IMR-90 (cell line): ENCODE results near the gene PTPRK. TPM values are rescaled to one million over a fixed set of nuclear protein-coding genes. Genes with fewer than 3 reads are reported as not detected.

Experiments
- ATAC-seq: fragments of 200-7000 bp; cut with Tn5 transposase; 2 replicates; pipeline ENCODE4 v1.9.1; 2020; ENCODE audit warnings: low read depth, mild to moderate bottlenecking, moderate library complexity
- BruUV-seq: library from RNA; stranded (reverse); fragments of 400-500 nt; replicated peaks from 2 replicates; lab custom pipeline; 2021; lab: Mats Ljungman, UMichigan
- CTCF ChIA-PET: fragments of 300-600 bp; formaldehyde crosslinking; extraction: SDS; loops from one replicate; lab custom pipeline; 2021; ENCODE audit warnings: antibody characterized with exemption; lab: Yijun Ruan, JAX
- POLR2A ChIA-PET: fragments of 300-600 bp; sonication (Branson Sonifier 250); formaldehyde crosslinking; loops from one replicate; lab custom pipeline; 2022; ENCODE audit warnings: antibody characterized with exemption; ENCODE audit not compliant: unreplicated experiment; lab: Charles Lee
- DNase-seq: peaks from one replicate; pipeline ENCODE4 v3.0.0; 2013
- H2AFZ ChIP-seq: replicated peaks from 2 replicates; pipeline ENCODE3; 2013; ENCODE audit warnings: low read length, mild to moderate bottlenecking; ENCODE audit not compliant: poor library complexity
- H2AK5ac ChIP-seq: 2 replicates; pipeline ENCODE4 v1.6.1; 2013; ENCODE audit warnings: low read depth, low read length, inconsistent platforms
- H2AK9ac ChIP-seq: replicated peaks from 2 replicates; pipeline ENCODE3; 2013; ENCODE audit warnings: mild to moderate bottlenecking, low read depth, low read length, moderate library complexity; ENCODE audit not compliant: poor library complexity
- H2BK120ac ChIP-seq: 2 replicates; pipeline ENCODE4 v1.6.1; 2013; ENCODE audit warnings: low read depth, low read length, inconsistent platforms
- H2BK15ac ChIP-seq: 3 replicates; pipeline ENCODE4 v1.6.1; 2013; ENCODE audit warnings: low read depth, low read length, inconsistent platforms
- H2BK20ac ChIP-seq: 2 replicates; pipeline ENCODE4 v1.6.1; 2013; ENCODE audit warnings: low read depth, mild to moderate bottlenecking, inconsistent platforms, low read length, moderate library complexity
- H2BK5ac ChIP-seq: 2 replicates; pipeline ENCODE4 v1.6.1; 2013; ENCODE audit warnings: mild to moderate bottlenecking, low read depth, low read length, inconsistent platforms; ENCODE audit not compliant: poor library complexity, severe bottlenecking
- H3K14ac ChIP-seq: replicated peaks from 2 replicates; pipeline ENCODE4 v1.6.1; 2013; ENCODE audit warnings: low read depth, low read length, inconsistent platforms
- H3K18ac ChIP-seq: 2 replicates; pipeline ENCODE4 v1.6.1; 2013; ENCODE audit warnings: low read depth, low read length, control low read depth
- H3K23ac ChIP-seq: 2 replicates; pipeline ENCODE4 v1.6.1; 2013; ENCODE audit warnings: low read depth, low read length, inconsistent platforms
- H3K27ac ChIP-seq: 2 replicates; pipeline ENCODE4 v1.5.1; 2013; ENCODE audit warnings: mild to moderate bottlenecking, control low read depth, low read length; ENCODE audit not compliant: insufficient read depth
- H3K27me3 ChIP-seq: 2 replicates; pipeline ENCODE4 v1.6.1; 2013; ENCODE audit warnings: low read length; ENCODE audit not compliant: control insufficient read depth, insufficient read depth
- H3K36me3 ChIP-seq: 2 replicates; pipeline ENCODE4 v1.6.1; 2013; ENCODE audit warnings: low read length, mixed read lengths; ENCODE audit not compliant: control insufficient read depth, insufficient read depth
- H3K4ac ChIP-seq: 2 replicates; pipeline ENCODE4 v1.6.1; 2013; ENCODE audit warnings: low read depth, low read length, inconsistent platforms
- H3K4me1 ChIP-seq: 2 replicates; pipeline ENCODE4 v1.6.1; 2013; ENCODE audit warnings: low read length, mixed read lengths; ENCODE audit not compliant: control insufficient read depth, insufficient read depth
- H3K4me2 ChIP-seq: 2 replicates; pipeline ENCODE4 v1.6.1; 2013; ENCODE audit warnings: low read depth, mild to moderate bottlenecking, control low read depth, low read length, moderate library complexity
- H3K4me3 ChIP-seq: 2 replicates; pipeline ENCODE4 v1.5.1; 2013; ENCODE audit warnings: low read depth, mild to moderate bottlenecking, control low read depth, low read length, moderate library complexity; ENCODE audit not compliant: insufficient read depth
- H3K56ac ChIP-seq: 2 replicates; pipeline ENCODE4 v1.6.1; 2013; ENCODE audit warnings: low read length, inconsistent platforms; ENCODE audit not compliant: insufficient read depth; ENCODE audit errors: extremely low read depth
- H3K79me1 ChIP-seq, 2 experiments: 2 replicates each; pipeline ENCODE4 v1.6.1; 2013; ENCODE audit warnings: low read length in 2 of 2, inconsistent platforms in 1 of 2, low read depth in 1 of 2
- H3K9ac ChIP-seq: 2 replicates; pipeline ENCODE4 v1.6.1; 2013; ENCODE audit warnings: low read depth, low read length, control low read depth
- H3K9me1 ChIP-seq: 2 replicates; pipeline ENCODE4 v1.6.1; 2013; ENCODE audit warnings: low read length, inconsistent platforms; ENCODE audit not compliant: insufficient read depth
- H3K9me3 ChIP-seq: 2 replicates; pipeline ENCODE4 v1.6.1; 2013; ENCODE audit warnings: low read length; ENCODE audit not compliant: control insufficient read depth, insufficient read depth
- H4K20me1 ChIP-seq: 2 replicates; pipeline ENCODE4 v1.6.1; 2013; ENCODE audit warnings: low read length, inconsistent platforms; ENCODE audit not compliant: insufficient read depth
- H4K5ac ChIP-seq: 2 replicates; pipeline ENCODE4 v1.6.1; 2013; ENCODE audit warnings: mild to moderate bottlenecking, low read depth, low read length, control low read depth
- H4K8ac ChIP-seq, 2 experiments: 2 replicates each; pipeline ENCODE4 v1.6.1; 2013; ENCODE audit warnings: low read depth in 2 of 2, low read length in 2 of 2, control low read depth in 1 of 2, inconsistent platforms in 1 of 2
- H4K91ac ChIP-seq: 2 replicates; pipeline ENCODE4 v1.6.1; 2013; ENCODE audit warnings: low read depth, low read length, inconsistent platforms; ENCODE audit not compliant: insufficient read depth
- CEBPB ChIP-seq: IDR thresholded peaks from 2 replicates; pipeline ENCODE4 v1.6.1; 2012; ENCODE audit warnings: low read depth, low read length, improper control_type of control experiment
- CHD1 ChIP-seq: IDR thresholded peaks from 2 replicates; pipeline ENCODE4 v1.6.1; 2012; ENCODE audit warnings: low read depth, low read length, improper control_type of control experiment
- FOS ChIP-seq: fragments of 150-350 bp; IDR thresholded peaks from 2 replicates; pipeline ENCODE4 v1.6.1; 2016; ENCODE audit warnings: low read depth, low read length
- MAFK ChIP-seq: IDR thresholded peaks from 2 replicates; pipeline ENCODE4 v1.6.1; 2012; ENCODE audit warnings: low read depth, low read length, improper control_type of control experiment
- MAZ ChIP-seq: IDR thresholded peaks from 2 replicates; pipeline ENCODE4 v1.6.1; 2012; ENCODE audit warnings: low read depth, mild to moderate bottlenecking, low read length, improper control_type of control experiment, moderate library complexity, borderline replicate concordance
- SMC3 ChIP-seq: fragments of 150-350 bp; IDR thresholded peaks from 2 replicates; pipeline ENCODE4 v1.6.1; 2016; ENCODE audit warnings: low read depth, mild to moderate bottlenecking, antibody characterized with exemption, low read length, moderate library complexity
- WGBS, 2 experiments: methylation state at CpG; one replicate each; pipeline versions ENCODE4 v1.1.5 to v1.1.7; 2013; ENCODE audit warnings: missing lambda C conversion rate in 2 of 2; ENCODE audit not compliant: insufficient read length in 1 of 2; ENCODE audit errors: extremely low coverage in 2 of 2; 5-methylcytosine and 5-hydroxymethylcytosine counted together
- dilution Hi-C: fragments of 300-500 bp; cut with HindIII; formaldehyde crosslinking; loops from one replicate; pipeline ENCODE4 v1.14.3; 2018; ENCODE audit warnings: low sequenced_read_pairs; ENCODE audit not compliant: unreplicated experiment
- in situ Hi-C: fragments of 300-500 bp; cut with MboI; formaldehyde crosslinking; loops from 3 replicates; pipeline ENCODE4 v1.14.3; 2019; ENCODE audit warnings: low sequenced_read_pairs, inconsistent platforms, mixed read lengths
- intact Hi-C: fragments of 100-400 bp; cut with micrococcal nuclease; formaldehyde crosslinking; loops from 2 replicates; pipeline ENCODE4 v1.10.0; 2022
- polyA plus RNA-seq, 3 experiments: library from polyadenylated mRNA; depleted of rRNA; stranded (reverse); fragments of >200 nt; gene quantifications; 2 replicates each; pipeline ENCODE4 v1.2.3, GENCODE V29; 2012; ENCODE audit warnings: low replicate concordance in 1 of 3
- total RNA-seq: library from RNA; depleted of rRNA; stranded (reverse); fragments of >200 nt; gene quantifications from 2 replicates; pipeline ENCODE4 v1.2.3, GENCODE V29; 2012
- TF ChIP-seq, protein P1 (sequence below): fragments of 150-350 bp; IDR thresholded peaks from 2 replicates; pipeline ENCODE4 v1.6.1; 2016; ENCODE audit warnings: low read depth, mild to moderate bottlenecking, low read length, moderate library complexity, borderline replicate concordance

The PTPRK gene
- total and polyA plus RNA-seq, 2 of the 4 experiments (the other 2 are of a cell fraction), result 18.0 to 80.8 TPM

DNA sequence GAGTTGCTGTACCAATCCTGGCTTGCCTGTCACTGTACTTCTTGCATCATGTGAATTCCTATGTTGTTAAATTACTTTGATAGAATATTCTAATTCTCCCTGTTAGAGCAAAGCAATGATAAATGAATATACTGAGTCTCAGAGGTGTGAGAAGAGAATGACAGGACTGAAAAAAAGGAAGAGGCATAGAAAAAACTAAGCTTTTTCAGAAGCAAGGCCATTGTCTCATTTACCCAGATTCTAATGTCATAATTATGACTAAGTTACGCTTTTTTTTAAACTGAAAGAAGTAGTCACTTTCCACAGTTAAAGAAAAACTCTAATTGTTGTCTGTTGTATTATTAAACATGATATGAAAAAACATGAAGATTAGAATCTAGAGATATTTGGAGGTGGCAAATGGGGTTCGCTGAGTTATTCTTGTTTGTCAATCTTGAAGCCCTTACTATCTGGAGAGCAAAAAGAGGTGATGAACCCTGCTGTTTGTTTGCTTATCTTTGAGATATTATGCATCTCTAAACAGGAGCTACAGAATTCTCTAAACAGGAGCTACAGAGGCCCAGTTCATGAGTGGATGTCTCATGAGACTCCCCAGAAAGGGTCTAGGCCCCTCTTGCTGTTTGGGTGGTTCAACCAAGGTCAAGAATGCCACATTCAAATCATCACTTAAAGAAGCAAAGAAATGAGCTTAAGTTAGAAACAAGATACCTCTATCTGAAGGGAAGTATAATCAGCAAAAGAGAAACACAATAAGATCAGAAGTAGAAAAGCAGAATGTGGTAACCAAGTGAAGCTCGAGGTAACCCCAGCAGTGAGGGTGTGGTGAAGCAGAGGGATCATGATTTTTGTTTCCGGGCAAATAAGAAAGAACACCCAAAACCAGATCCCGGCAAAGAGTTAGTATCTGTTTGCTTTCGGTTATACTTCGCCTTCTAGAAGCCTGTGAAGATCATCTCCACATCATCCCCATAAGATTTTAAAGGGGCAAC is 586.3 kb downstream of the PTPRK start (continued):
- TF ChIP-seq, protein P1, sequence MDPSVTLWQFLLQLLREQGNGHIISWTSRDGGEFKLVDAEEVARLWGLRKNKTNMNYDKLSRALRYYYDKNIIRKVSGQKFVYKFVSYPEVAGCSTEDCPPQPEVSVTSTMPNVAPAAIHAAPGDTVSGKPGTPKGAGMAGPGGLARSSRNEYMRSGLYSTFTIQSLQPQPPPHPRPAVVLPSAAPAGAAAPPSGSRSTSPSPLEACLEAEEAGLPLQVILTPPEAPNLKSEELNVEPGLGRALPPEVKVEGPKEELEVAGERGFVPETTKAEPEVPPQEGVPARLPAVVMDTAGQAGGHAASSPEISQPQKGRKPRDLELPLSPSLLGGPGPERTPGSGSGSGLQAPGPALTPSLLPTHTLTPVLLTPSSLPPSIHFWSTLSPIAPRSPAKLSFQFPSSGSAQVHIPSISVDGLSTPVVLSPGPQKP, result no peak

DNA sequence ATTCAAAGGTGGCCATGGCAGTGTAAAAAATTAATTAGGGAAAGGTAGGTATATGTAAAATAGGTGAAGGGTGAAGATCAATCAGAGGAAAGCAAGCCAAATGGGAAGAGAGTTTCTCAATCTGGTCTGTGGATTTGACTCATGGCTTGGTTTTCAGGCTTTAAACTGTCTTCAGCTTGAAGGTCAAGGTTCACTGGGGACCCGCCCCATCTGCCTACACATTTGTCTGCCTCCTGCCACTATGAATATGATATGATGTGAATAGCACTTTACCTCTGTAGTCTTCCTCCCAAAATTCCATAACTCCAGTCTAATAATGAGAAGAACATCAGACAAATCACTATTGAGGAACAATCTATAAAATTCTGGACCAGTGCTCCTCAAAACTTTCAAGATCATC is 587.3 kb downstream of the PTPRK start:
- POLR2A ChIA-PET, result no interaction called here

More for the DNA sequence above, 587.3 kb downstream of the PTPRK start:
- H3K4me3 ChIP-seq, result no peak overlapping the region
- H3K36me3 ChIP-seq, result no peaks in the 10 kb centered on the region
- H2BK5ac ChIP-seq, result no peak overlapping the region
- no peak overlapping the region for H3K9ac ChIP-seq
- H3K4me2 ChIP-seq, result no peak overlapping the region
- H4K20me1 ChIP-seq, result no peaks in the 10 kb centered on the region
- dilution Hi-C loops (no loop called here), intact Hi-C loops (no loop called here), in situ Hi-C loops (no loop called here)
- H2BK15ac ChIP-seq, result no peak overlapping the region
- H3K79me1 ChIP-seq, result no peaks in the 10 kb centered on the region
- H2BK20ac ChIP-seq, result no peak overlapping the region
- no peaks in the 10 kb centered on the region for H3K9me1 ChIP-seq
- no peak for DNase-seq
- no peaks in the 10 kb centered on the region for H3K27me3 ChIP-seq
- no peak overlapping the region for H4K5ac ChIP-seq
- no peak overlapping the region for H3K23ac ChIP-seq
- H2AFZ ChIP-seq, result no peak overlapping the region
- TF ChIP-seq MAZ, result no peak
- TF ChIP-seq CHD1, result no peak
- no peak for TF ChIP-seq MAFK
- no peak for TF ChIP-seq CEBPB
- no peak for TF ChIP-seq SMC3
- no peak for TF ChIP-seq FOS
- H3K4me1 ChIP-seq, result no peaks in the 10 kb centered on the region; the same call in 1 of the 2 replicates
- no peak overlapping the region for H4K91ac ChIP-seq
- no peak overlapping the region for H3K56ac ChIP-seq
- no peak overlapping the region for H3K14ac ChIP-seq
- CTCF ChIA-PET, result no interaction called here
- H2AK5ac ChIP-seq, result no peak overlapping the region
- H2BK120ac ChIP-seq, result no peak overlapping the region
- no peak overlapping the region for H2AK9ac ChIP-seq
- no peak overlapping the region for H3K4ac ChIP-seq
- H3K9me3 ChIP-seq, result peaks cover 5% of the 10 kb centered on the region
- no peak for ATAC-seq
- H3K18ac ChIP-seq, result no peak overlapping the region
- no TSS peak for BruUV-seq
- no peak overlapping the region for H3K27ac ChIP-seq
- WGBS, 2 experiments, result no CpG with 5 or more reads among the region's 1 CpG
- no peak overlapping the region for H4K8ac ChIP-seq
